Measurements from ENCODE around the gene RECQL5.

RECQL5 gene

DNA sequence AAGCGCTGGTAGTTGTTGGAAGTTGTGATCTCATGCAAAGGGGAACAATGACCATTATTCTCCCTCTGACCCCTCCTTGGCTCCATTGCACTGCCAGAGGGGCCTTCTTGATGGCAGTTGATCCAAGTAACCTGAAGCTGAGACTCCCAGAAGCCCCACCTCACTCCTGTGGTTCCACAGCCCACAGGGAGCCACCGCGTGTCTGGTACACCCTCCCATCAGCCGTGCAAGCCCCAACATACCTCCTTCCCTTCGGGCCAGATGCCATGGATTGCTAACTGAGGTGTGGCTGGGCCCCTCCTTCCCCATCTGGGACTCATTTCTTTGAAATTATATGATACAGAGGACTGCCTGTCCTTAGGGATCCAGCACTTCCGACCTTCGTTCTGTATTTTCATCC lies 18.0 kb upstream of the RECQL5 start:
- no peaks in the 10 kb centered on the region for H4K20me1 ChIP-seq (ENCODE audit: insufficient read depth, low read length)
- peaks cover 42% of the 10 kb centered on the region for H3K36me3 ChIP-seq (replicated peaks; ENCODE audit: low read depth, low read length)
- no peak overlapping the region for H2AFZ ChIP-seq (ENCODE audit: low read depth, low read length)
- H3K27ac ChIP-seq (ENCODE audit: low read length): peak overlapping the region; percentile 90
- peaks cover 62% of the 10 kb centered on the region for H3K4me1 ChIP-seq (ENCODE audit: low read length)
- H3K9ac ChIP-seq (ENCODE audit: low read length): no peak overlapping the region
- TF ChIP-seq, protein P1, sequence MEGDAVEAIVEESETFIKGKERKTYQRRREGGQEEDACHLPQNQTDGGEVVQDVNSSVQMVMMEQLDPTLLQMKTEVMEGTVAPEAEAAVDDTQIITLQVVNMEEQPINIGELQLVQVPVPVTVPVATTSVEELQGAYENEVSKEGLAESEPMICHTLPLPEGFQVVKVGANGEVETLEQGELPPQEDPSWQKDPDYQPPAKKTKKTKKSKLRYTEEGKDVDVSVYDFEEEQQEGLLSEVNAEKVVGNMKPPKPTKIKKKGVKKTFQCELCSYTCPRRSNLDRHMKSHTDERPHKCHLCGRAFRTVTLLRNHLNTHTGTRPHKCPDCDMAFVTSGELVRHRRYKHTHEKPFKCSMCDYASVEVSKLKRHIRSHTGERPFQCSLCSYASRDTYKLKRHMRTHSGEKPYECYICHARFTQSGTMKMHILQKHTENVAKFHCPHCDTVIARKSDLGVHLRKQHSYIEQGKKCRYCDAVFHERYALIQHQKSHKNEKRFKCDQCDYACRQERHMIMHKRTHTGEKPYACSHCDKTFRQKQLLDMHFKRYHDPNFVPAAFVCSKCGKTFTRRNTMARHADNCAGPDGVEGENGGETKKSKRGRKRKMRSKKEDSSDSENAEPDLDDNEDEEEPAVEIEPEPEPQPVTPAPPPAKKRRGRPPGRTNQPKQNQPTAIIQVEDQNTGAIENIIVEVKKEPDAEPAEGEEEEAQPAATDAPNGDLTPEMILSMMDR (IDR thresholded peaks at IDR 0.05; ENCODE audit: low read depth, low read length): no peak
- TF ChIP-seq EZH2phosphoT487 (IDR thresholded peaks at IDR 0.05; ENCODE audit: low read depth): no peak
- no peaks in the 10 kb centered on the region for H3K9me3 ChIP-seq (ENCODE audit: insufficient read depth, low read length)
- no peaks in the 10 kb centered on the region for H3K27me3 ChIP-seq (ENCODE audit: low read depth, low read length)
- H3K4me3 ChIP-seq (ENCODE audit: low read length): no peak overlapping the region
- H3K79me2 ChIP-seq (ENCODE audit: low read length): peaks cover 89% of the 10 kb centered on the region
- H3K4me2 ChIP-seq (ENCODE audit: low read length): 0 out of 2 replicates have a peak overlapping the region, but pooled peaks have one; percentile 74

DNA sequence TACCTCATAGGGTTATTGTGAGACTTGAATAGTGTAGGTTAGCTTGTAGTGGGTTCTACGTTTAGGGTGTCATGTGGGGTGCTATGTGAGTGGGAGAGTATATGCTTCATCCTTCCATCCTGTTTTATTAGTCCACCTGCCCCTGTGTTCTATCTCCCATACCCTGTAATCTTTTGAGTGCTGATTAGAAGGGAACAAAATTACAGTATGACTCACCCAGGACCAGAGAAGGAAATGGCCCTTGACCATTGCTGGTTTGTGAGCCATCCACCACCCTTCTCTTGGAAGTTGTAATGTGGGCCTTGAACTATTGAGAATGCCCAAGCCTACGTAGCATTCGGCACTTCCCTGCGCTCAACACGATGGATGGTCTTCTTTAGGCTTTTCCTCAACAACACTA lies 17.3 kb upstream of the RECQL5 start:
- Histone ChIP-seq H3K27ac (ENCODE audit: low read length) (peak overlapping the region; percentile 90; the same call in 1 of the 2 replicates), H4K20me1 (ENCODE audit: insufficient read depth, low read length) (no peaks in the 10 kb centered on the region), H3K4me1 (ENCODE audit: low read length) (peaks cover 62% of the 10 kb centered on the region), H3K27me3 (ENCODE audit: low read depth, low read length) (no peaks in the 10 kb centered on the region), H3K4me3 (ENCODE audit: low read length) (no peak overlapping the region), H3K79me2 (ENCODE audit: low read length) (peaks cover 89% of the 10 kb centered on the region), H3K9ac (ENCODE audit: low read length) (no peak overlapping the region), H2AFZ (ENCODE audit: low read depth, low read length) (no peak overlapping the region), H3K9me3 (ENCODE audit: insufficient read depth, low read length) (no peaks in the 10 kb centered on the region), H3K4me2 (ENCODE audit: low read length) (no peak overlapping the region), H3K36me3 (replicated peaks; ENCODE audit: low read depth, low read length) (peaks cover 49% of the 10 kb centered on the region)
- TF ChIP-seq, protein P1 (IDR thresholded peaks at IDR 0.05; ENCODE audit: low read depth, low read length): no peak
- TF ChIP-seq EZH2phosphoT487 (IDR thresholded peaks at IDR 0.05; ENCODE audit: low read depth): no peak

GRCh38 chr17:75683583-75683982 lies 16.6 kb upstream of the RECQL5 start:
- Histone ChIP-seq H3K9ac (ENCODE audit: low read length) (no peak overlapping the region), H3K9me3 (ENCODE audit: insufficient read depth, low read length) (no peaks in the 10 kb centered on the region), H3K4me2 (ENCODE audit: low read length) (no peak overlapping the region), H3K36me3 (replicated peaks; ENCODE audit: low read depth, low read length) (peaks cover 51% of the 10 kb centered on the region), H3K4me1 (ENCODE audit: low read length) (peaks cover 62% of the 10 kb centered on the region), H3K4me3 (ENCODE audit: low read length) (no peak overlapping the region), H4K20me1 (ENCODE audit: insufficient read depth, low read length) (no peaks in the 10 kb centered on the region), H3K27me3 (ENCODE audit: low read depth, low read length) (no peaks in the 10 kb centered on the region), H3K27ac (ENCODE audit: low read length) (no peak overlapping the region; the same call in 1 of the 2 replicates), H2AFZ (ENCODE audit: low read depth, low read length) (no peak overlapping the region), H3K79me2 (ENCODE audit: low read length) (peaks cover 87% of the 10 kb centered on the region)
- TF ChIP-seq EZH2phosphoT487 (IDR thresholded peaks at IDR 0.05; ENCODE audit: low read depth): no peak
- TF ChIP-seq, protein P1 (IDR thresholded peaks at IDR 0.05; ENCODE audit: low read depth, low read length): no peak

DNA sequence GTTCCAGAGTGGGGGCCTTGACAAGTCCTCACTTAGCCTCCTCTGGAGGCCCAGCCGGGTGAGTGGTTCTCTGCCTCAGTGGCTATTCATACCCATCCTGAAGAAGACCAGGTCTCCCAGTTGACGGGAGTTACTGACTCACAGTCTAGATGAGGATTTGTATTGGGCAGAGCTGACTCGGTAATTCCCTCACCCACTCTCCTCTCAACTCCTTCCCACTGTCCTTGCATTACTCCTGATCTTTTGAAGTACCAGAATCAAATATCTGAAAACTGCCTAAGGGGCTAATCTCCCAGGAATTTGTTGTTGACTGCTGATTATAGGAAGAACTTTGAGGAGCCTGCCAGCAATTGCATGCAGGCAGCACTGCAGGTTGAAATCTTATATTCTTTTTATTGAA lies 14.3 kb upstream of the RECQL5 start:
- no peaks in the 10 kb centered on the region for H3K9me3 ChIP-seq (ENCODE audit: insufficient read depth, low read length)
- H3K4me3 ChIP-seq (ENCODE audit: low read length): no peak overlapping the region
- no peak for TF ChIP-seq EZH2phosphoT487 (IDR thresholded peaks at IDR 0.05; ENCODE audit: low read depth)
- TF ChIP-seq, protein P1 (IDR thresholded peaks at IDR 0.05; ENCODE audit: low read depth, low read length): no peak
- H3K36me3 ChIP-seq (replicated peaks; ENCODE audit: low read depth, low read length): peaks cover 42% of the 10 kb centered on the region
- H2AFZ ChIP-seq (ENCODE audit: low read depth, low read length): no peak overlapping the region
- H3K79me2 ChIP-seq (ENCODE audit: low read length): peaks cover 88% of the 10 kb centered on the region
- no peaks in the 10 kb centered on the region for H4K20me1 ChIP-seq (ENCODE audit: insufficient read depth, low read length)
- peaks cover 62% of the 10 kb centered on the region for H3K4me1 ChIP-seq (ENCODE audit: low read length)
- peak overlapping the region; percentile 15; the same call in 1 of the 2 replicates for H3K27ac ChIP-seq (ENCODE audit: low read length)
- no peaks in the 10 kb centered on the region for H3K27me3 ChIP-seq (ENCODE audit: low read depth, low read length)
- no peak overlapping the region for H3K4me2 ChIP-seq (ENCODE audit: low read length)
- H3K9ac ChIP-seq (ENCODE audit: low read length): no peak overlapping the region
